HuH-7 (cell line): Measurements from ENCODE around the gene ZNF486.
"Not testable (repeated sequence)": the region's sequence is repeated elsewhere in the genome, so short reads cannot be mapped to it uniquely, and the experiment has no call there.

Source experiments
- DNase-seq: peaks from one replicate; pipeline ENCODE4 v3.0.0; 2011; ENCODE audit warnings: low spot score

Gene ZNF486

DNA sequence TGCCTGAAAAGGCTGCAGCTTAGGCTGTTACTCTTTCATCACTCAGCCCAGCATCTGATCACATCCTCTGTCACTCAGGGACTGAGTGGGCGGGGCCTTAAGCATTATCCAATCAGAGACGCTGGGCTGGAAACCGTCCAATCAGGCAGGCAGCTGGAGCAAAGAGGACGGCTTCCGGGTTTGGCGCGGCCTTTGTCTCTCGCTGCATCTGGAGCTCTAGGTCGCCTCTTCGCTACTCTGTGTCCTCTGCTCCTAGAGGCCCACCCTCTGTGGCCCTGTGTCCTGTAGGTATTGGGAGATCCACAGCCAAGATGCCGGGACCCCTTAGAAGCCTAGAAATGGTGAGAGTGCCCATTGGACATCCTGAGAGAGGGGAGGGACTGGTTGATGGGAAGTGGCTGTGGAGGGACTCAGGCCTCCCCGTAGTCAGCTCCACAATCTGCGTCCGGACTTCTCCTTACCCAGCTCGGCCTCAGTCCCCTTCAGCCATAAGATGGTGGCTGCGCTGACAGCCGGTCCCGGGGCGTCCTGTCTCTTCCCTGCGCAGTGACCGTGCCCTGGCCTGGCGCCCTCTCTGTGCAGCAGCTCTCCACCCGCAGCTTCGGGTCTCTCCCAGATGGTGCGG is at the start of gene ZNF486:
Gene ZNF486, plus strand, starts transcription at position 195 of the 625 bp plus-strand sequence. Its CDS starts 117 bp downstream, at position 312.
- no peak for DNase-seq

- DNase-seq = not testable (repeated sequence)
Measured at GRCh38 chr19:20118064-20118839, 48.8 kb upstream of the ZNF486 start.

GRCh38 chr19:20124879-20125278 is 42.1 kb upstream of the ZNF486 start:
- DNase-seq = no peak

- not testable (repeated sequence) for DNase-seq
Measured at GRCh38 chr19:20132933-20133332, 34.1 kb upstream of the ZNF486 start.

DNA sequence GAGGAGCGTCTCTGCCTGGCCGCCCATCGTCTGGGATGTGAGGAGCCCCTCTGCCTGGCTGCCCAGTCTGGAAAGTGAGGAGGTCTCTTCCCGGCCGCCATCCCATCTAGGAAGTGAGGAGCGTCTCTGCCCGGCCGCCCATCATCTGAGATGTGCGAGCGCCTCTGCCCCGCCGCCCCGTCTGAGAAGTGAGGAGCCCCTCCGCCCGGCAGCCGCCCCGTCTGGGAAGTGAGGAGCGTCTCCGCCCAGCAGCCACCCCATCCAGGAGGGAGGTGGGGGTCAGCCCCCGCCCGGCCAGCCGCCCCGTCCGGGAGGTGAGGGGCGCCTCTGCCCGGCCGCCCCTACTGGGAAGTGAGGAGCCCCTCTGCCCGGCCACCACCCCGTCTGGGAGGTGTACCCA is 29.3 kb upstream of the ZNF486 start:
- not testable (repeated sequence) for DNase-seq

- no peak for DNase-seq
Measured at GRCh38 chr19:20151617-20152145, 15.3 kb upstream of the ZNF486 start.

DNA sequence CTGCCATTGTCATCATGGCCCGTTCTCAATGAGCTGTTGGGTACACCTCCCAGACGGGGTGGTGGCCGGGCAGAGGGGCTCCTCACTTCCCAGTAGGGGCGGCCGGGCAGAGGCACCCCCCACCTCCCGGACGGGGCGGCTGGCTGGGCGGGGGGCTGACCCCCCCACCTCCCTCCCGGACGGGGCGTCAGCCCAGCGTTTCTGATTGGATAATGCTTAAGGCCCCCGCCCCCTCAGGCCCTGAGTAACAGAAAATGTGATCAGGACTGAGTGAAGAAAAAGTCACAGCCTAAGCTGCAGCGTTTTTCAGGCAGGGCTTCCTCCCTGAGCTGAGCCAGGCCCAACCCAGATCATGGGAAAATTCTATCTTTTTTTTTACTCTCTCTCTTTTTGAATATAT is 14.5 kb upstream of the ZNF486 start:
- not testable (repeated sequence) for DNase-seq

GRCh38 chr19:20153281-20153680 is 13.7 kb upstream of the ZNF486 start:
- DNase-seq = no peak

DNA sequence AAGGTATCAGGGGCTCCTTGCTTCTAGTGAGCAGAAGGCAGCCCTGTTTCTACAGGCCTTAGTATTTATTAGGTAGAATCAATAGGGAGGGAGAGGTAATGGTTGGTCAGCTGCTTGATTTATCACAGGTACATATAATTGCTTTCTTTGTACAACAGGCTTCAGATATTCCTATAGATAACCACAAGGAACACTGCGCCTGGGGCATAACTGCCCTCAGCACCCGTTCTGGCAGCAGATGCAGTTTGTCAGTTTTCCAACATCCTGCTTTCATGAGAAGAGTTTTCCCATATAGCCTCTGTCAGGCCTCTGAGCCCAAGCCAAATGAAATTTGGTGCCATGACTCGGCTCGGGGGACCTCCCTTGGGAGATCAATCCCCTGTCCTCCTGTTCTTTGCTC is 12.4 kb upstream of the ZNF486 start:
- DNase-seq = no peak

DNA sequence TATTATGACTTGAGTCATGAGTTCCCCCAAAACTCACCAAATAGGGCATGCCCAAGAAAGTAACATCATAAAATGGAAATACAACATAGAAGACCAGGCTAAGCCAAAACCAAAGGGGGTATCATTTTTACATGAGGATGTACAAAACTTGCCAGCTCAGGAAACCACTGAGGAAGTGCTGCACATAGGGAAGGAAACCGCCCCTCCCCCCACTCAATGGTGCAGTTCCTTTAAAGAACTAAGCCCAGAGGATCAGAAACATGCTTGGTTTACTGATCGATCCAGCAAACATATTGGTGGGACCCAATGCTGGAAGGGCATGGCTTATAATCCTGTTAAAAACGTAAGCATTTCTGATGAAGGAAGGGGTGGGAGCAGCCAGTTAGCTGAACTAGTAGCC is 4.2 kb upstream of the ZNF486 start:
- DNase-seq = no peak

DNA sequence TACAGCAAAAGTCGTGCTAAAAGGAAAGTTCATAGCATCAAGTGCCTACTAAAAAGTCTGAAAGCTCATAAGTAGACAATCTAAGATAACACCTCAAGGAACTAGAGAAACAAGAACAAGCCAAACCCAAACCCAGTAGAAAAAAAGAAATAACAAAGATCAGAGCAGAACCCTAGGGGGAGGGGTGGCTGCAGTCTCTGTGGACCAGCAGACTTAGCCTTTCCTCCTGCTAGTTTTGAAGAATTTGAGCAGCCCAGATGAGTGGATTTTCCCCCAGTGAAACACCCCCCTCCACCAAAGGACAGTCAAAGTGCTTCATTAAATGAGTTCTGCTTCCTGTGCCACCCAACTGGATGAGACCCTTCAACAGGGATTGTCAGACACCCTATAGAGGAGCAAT is 2.6 kb upstream of the ZNF486 start:
- no peak for DNase-seq

DNA sequence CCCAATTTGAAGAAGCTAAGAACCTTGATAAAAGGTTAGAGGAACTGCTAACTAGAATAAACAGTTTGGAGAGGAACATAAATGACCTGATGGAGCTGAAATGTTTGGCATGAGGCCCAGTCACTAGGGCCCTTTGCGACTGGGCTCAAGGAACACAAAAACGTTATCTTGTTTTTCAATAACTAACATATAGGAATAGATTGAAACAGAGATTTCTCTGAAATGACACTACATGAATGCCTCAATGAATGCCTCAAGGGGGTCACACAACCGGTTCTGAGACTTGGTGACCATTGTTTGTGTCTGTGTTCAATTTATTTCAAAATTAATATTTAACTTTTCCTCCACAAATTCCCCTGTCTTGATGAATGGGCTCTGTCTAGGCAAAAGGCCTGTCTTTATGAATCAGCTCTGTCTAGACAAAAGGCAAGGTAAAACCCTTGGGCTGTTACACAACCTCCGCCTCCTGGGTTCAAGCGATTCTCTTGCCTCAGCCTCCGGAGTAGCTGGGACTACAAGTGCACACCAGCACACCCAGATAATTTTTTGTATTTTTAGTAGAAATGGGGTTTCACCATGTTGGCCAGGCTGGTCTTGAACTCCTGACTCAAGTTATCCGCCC is 932 bp upstream of the ZNF486 start:
- no peak for DNase-seq

DNA sequence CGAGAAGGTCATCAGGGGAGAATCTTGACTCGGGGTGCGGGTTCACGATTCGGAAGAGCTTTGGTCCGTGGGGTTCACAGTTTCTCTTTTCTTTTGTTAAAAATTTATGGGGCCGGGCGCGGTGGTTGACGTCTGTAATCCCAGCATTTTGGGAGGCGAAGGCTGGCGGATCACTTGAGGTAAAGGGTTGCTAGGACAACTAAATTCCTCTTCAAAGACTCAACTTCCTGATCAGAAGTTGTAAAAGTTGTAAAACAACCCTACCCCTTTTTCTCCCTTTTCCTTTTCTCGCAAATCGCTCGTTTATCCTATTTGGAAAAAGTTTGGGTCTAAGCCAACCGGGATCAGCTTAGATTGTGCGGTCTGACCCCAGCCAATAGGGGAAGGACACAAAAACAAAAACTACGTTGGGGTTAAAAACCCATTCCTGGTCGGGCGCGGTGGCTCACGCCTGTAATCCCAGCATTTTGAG is 673 bp downstream of the ZNF486 start:
- DNase-seq = no peak

- no peak for DNase-seq
Measured at GRCh38 chr19:20171285-20171684, 4.3 kb downstream of the ZNF486 start.

GRCh38 chr19:20175848-20176247 is 8.8 kb downstream of the ZNF486 start:
- DNase-seq = not testable (repeated sequence)

DNA sequence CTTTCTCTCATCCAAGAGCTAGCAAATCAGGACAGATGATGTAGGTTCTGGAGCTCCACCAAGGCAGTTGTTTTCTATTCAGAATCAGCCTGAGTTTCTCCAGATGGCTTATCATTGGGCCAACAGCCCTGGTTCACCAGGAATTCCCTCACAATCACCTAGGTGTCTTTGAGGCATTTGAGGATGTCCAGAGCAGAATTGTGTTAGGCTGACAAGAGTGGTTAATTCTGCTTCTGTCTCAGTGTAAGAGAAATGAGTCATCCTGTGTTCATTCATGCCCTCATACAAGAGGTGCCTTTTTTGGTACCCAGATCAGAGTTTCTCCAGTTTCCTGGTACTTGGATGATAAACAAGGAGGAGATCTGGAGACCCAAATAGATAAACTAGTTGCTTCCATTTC is 12.9 kb downstream of the ZNF486 start:
- not testable (repeated sequence) for DNase-seq

- no peak for DNase-seq
Measured at GRCh38 chr19:20182222-20182785, 15.3 kb downstream of the ZNF486 start.

DNA sequence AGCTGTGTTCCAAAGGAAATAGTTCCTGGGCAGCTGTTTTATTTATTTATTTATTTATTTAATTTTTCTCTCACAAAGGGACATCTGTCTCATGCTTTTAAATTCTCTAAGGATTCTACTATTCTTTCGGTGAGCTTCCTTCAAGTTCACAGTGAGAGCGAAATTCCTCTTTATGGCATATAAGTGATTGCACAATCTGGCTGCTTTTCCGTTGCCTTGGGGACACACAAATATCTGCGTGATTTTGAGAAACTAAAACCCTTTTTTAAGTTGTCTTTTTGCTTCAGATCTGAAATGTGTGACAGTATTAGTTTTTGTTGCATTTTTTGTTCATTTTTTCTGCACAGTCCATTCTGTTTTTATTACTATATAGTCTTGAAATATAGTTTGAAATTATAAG is 19.2 kb downstream of the ZNF486 start:
- DNase-seq = no peak

DNA sequence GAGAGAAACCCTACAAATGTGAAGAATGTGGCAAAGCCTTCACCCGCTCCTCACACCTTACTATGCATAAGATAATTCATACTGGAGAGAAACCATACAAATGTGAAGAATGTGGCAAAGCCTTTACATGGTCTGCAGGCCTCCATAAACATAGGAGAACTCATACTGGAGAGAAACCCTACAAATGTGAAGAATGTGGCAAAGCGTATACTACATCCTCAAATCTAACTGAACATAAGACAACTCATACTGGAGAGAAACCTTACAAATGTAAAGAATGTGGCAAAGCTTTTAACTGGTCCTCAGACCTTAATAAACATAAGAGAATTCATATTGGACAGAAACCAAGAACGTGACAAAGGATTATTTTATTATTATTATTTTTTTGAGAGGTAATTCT is 30.7 kb downstream of the ZNF486 start:
- DNase-seq = no peak

GRCh38 chr19:20209051-20209450 is 42.0 kb downstream of the ZNF486 start:
- no peak for DNase-seq

DNA sequence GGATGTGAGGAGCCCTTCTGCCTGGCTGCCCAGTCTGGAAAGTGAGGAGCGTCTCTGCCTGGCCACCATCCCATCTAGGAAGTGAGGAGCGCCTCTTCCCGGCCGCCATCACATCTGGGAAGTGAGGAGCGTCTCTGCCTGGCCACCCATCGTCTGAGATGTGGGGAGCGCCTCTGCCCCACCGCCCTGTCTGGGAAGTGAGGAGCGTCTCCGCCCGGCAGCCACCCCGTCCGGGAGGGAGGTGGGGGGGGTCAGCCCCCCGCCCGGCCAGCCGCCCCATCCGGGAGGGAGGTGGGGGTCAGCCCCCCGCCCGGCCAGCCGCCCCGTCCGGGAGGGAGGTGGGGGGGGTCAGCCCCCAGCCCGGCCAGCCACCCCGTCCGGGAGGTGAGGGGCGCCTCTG is 47.4 kb downstream of the ZNF486 start:
- DNase-seq = not testable (repeated sequence)

DNA sequence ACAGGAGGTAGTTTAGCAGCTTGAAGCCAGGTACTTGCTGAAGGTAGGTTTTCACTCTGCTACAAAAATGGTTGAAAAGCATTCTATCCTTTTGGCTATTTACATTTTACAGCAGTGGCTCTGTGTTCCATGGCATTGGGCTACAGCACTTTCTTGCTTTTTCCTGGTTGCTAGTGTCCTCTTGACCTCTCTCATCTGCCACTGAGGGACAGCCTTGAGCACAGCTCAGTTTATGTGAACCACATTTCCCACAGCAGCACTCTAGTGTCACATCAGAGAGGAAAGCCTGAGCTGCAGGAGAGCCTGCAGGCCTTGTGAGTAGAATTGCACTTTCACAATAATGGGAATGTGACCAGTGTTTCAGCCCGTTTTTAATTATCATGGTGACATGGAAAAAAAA is 54.6 kb downstream of the ZNF486 start:
- not testable (repeated sequence) for DNase-seq
